HG03460 (cell line): ENCODE measurements around the gene SLC12A4.
"Not testable (repeated sequence)": the region's sequence is repeated elsewhere in the genome, so short reads cannot be mapped to it uniquely, and the experiment has no call there.

Experiments
- ATAC-seq: cut with Tn5 transposase; IDR thresholded peaks from one replicate; pipeline ENCODE4 v1.9.1; 2021; ENCODE audit not compliant: unreplicated experiment

Gene SLC12A4

GRCh38 chr16:67968400-67969253, at the start of gene SLC12A4:
Gene SLC12A4, minus strand, starts transcription at chr16:67968637. Its CDS starts 84 bp downstream, at chr16:67968553.
- ATAC-seq = peak; percentile 73

- ATAC-seq = no peak
Measured at GRCh38 chr16:68015681-68016080, 47.2 kb upstream of the SLC12A4 start, which contains the start of gene DPEP2NB. Gene DPEP2NB, minus strand, starts transcription at chr16:68015911. Its CDS starts 141 bp downstream, at chr16:68015770.

- no peak for ATAC-seq
Measured at GRCh38 chr16:68013440-68013839, 45.0 kb upstream of the SLC12A4 start.

GRCh38 chr16:68009872-68010271, 41.4 kb upstream of the SLC12A4 start:
- ATAC-seq = not testable (repeated sequence)

- ATAC-seq = no peak
Measured at GRCh38 chr16:68009157-68009735, 40.8 kb upstream of the SLC12A4 start.

GRCh38 chr16:68005786-68006286, 37.4 kb upstream of the SLC12A4 start:
- no peak for ATAC-seq

- no peak for ATAC-seq
Measured at GRCh38 chr16:68005211-68005610, 36.8 kb upstream of the SLC12A4 start.

- no peak for ATAC-seq
Measured at GRCh38 chr16:68003031-68003430, 34.6 kb upstream of the SLC12A4 start.

- ATAC-seq = no peak
Measured at GRCh38 chr16:68000450-68000849, 32.0 kb upstream of the SLC12A4 start.

GRCh38 chr16:67999985-68000384, 31.5 kb upstream of the SLC12A4 start:
- ATAC-seq = no peak

- ATAC-seq = not testable (repeated sequence)
Measured at GRCh38 chr16:67998779-67999688, 30.6 kb upstream of the SLC12A4 start, which contains the start of gene DPEP2. Gene DPEP2, minus strand, starts transcription at chr16:67999484. Its CDS starts 6,272 bp downstream, at chr16:67993212.

- not testable (repeated sequence) for ATAC-seq
Measured at GRCh38 chr16:67998231-67998778, 29.9 kb upstream of the SLC12A4 start.

- ATAC-seq = no peak
Measured at GRCh38 chr16:67996666-67997065, 28.2 kb upstream of the SLC12A4 start.

- no peak for ATAC-seq
Measured at GRCh38 chr16:67995423-67995822, 27.0 kb upstream of the SLC12A4 start.

- not testable (repeated sequence) for ATAC-seq
Measured at GRCh38 chr16:67994040-67994408, 25.6 kb upstream of the SLC12A4 start.

GRCh38 chr16:67993207-67994039, 25.0 kb upstream of the SLC12A4 start:
- peak; percentile 64 for ATAC-seq

GRCh38 chr16:67992661-67993206, 24.3 kb upstream of the SLC12A4 start:
- no peak for ATAC-seq

GRCh38 chr16:67990018-67990386, 21.6 kb upstream of the SLC12A4 start:
- no peak for ATAC-seq

- ATAC-seq = no peak
Measured at GRCh38 chr16:67989322-67990017, 21.0 kb upstream of the SLC12A4 start.
